HepG2 (cell line): ENCODE results near the gene ZBTB2. TPM values are rescaled to one million over a fixed set of nuclear protein-coding genes. Genes with fewer than 3 reads are reported as not detected.
A peak's percentile ranks its signal among the peaks of the same experiment; 100 is the strongest.

Experiments used
- ATF7 ChIP-seq, 2 experiments: fragments of 450-650 bp in 1 of 2; sonication (generic) in 1 of 2; formaldehyde crosslinking in 1 of 2; IDR thresholded peaks; 2 replicates each; pipeline versions ENCODE4 v1.4.0 to v1.6.1; 2016 to 2020; ENCODE audit warnings: antibody characterized with exemption in 1 of 2, mild to moderate bottlenecking in 1 of 2, missing genetic modification reagents in 1 of 2
- CREBL2 ChIP-seq: sonication (generic); formaldehyde crosslinking; IDR thresholded peaks from 2 replicates; pipeline ENCODE4 v1.8.1; 2023; ENCODE audit warnings: missing genetic modification reagents, mild to moderate bottlenecking, borderline replicate concordance
- HMG20A ChIP-seq: IDR thresholded peaks from 2 replicates; pipeline ENCODE4 v1.6.1; 2016; ENCODE audit warnings: borderline replicate concordance
- HOXA5 ChIP-seq: sonication (generic); formaldehyde crosslinking; IDR thresholded peaks from 2 replicates; pipeline ENCODE4 v1.4.0; 2020; ENCODE audit warnings: missing genetic modification reagents
- KDM6A ChIP-seq: IDR thresholded peaks from 2 replicates; pipeline ENCODE4 v1.6.1; 2016; ENCODE audit warnings: low read depth
- LCORL ChIP-seq, 2 experiments: fragments of 450-650 bp in 1 of 2; sonication (generic) in 1 of 2; formaldehyde crosslinking in 1 of 2; IDR thresholded peaks; 2 replicates each; pipeline versions ENCODE4 v1.5.0 to v1.6.1; 2017 to 2020; ENCODE audit warnings: antibody characterized with exemption in 1 of 2, missing genetic modification reagents in 1 of 2
- MAFK ChIP-seq, 2 experiments: IDR thresholded peaks in 1 of 2; conservative IDR thresholded peaks in 1 of 2; 2 replicates each; pipeline ENCODE4 v1.6.1; 2011; ENCODE audit warnings: improper control_type of control experiment in 2 of 2, low read length in 2 of 2
- MLXIP ChIP-seq: sonication (generic); formaldehyde crosslinking; IDR thresholded peaks from 2 replicates; pipeline ENCODE4 v1.9.0; 2021; ENCODE audit warnings: missing genetic modification reagents, borderline replicate concordance
- TBX2 ChIP-seq: sonication (generic); formaldehyde crosslinking; IDR thresholded peaks from 2 replicates; pipeline ENCODE4 v1.5.0; 2020; ENCODE audit warnings: missing genetic modification reagents, mild to moderate bottlenecking, borderline replicate concordance
- ZNF501 ChIP-seq: sonication (generic); formaldehyde crosslinking; IDR thresholded peaks from 2 replicates; pipeline ENCODE4 v1.5.1; 2020; ENCODE audit warnings: mild to moderate bottlenecking, moderate library complexity, missing genetic modification reagents
- ZNF784 ChIP-seq: sonication (generic); formaldehyde crosslinking; IDR thresholded peaks from 2 replicates; pipeline ENCODE4 v1.5.1; 2020; ENCODE audit warnings: missing genetic modification reagents, mild to moderate bottlenecking, borderline replicate concordance
- ZSCAN31 ChIP-seq: sonication (generic); formaldehyde crosslinking; IDR thresholded peaks from 2 replicates; pipeline ENCODE4 v1.5.0; 2020; ENCODE audit warnings: low read depth, mild to moderate bottlenecking, missing genetic modification reagents
- polyA plus RNA-seq, 8 experiments: library from polyadenylated mRNA; depleted of rRNA in 3 of 8; stranded (reverse) in 7 of 8; unstranded in 1 of 8; fragments of >200 nt; fragmentation: Illumina TruSeq in 4 of 8; extraction: Trizol in 4 of 8; gene quantifications; 2 replicates each; pipeline versions ENCODE4 v1.2.1 to v1.2.3, GENCODE V29; 2011 to 2016; ENCODE audit warnings: low read depth in 4 of 8, missing spikeins in 1 of 8, mixed read lengths in 1 of 8; ENCODE audit not compliant: insufficient read depth in 1 of 8
- total RNA-seq, 5 experiments: library from RNA; depleted of rRNA; stranded (reverse); fragments of >200 nt; fragmentation: Illumina TruSeq; extraction: Trizol; gene quantifications; 2 replicates each; pipeline ENCODE4 v1.2.3, GENCODE V29; 2016; ENCODE audit warnings: low read depth in 1 of 5

Gene ZBTB2
- total and polyA plus RNA-seq, 2 of the 13 experiments (the other 11 are each of a cell fraction or from before 2014, with no cell fraction given) = 15.4 to 22.8 TPM

- no peak for TF ChIP-seq CREBL2 (CRISPR knock-in tag)
- TF ChIP-seq ZNF784 (CRISPR knock-in tag) = peak; percentile 74; the same call in 1 of the 2 replicates
- TF ChIP-seq ATF7 (IDR thresholded peaks at IDR 0.05) = no peak
- peak; percentile 62; the same call in 1 of the 2 replicates for TF ChIP-seq ATF7 (CRISPR knock-in tag; IDR thresholded peaks at IDR 0.05)
- TF ChIP-seq LCORL (IDR thresholded peaks at IDR 0.05) = no peak
- peak; percentile 90 for TF ChIP-seq LCORL (CRISPR knock-in tag; IDR thresholded peaks at IDR 0.05)
- no peak for TF ChIP-seq MLXIP (CRISPR knock-in tag)
- TF ChIP-seq HMG20A (CRISPR knock-in tag) = peak; percentile 12; the same call in 1 of the 2 replicates
- TF ChIP-seq HOXA5 = 0 out of 2 replicates have a peak, but pooled peaks have one; percentile 34
- peak; percentile 42; the same call in 1 of the 2 replicates for TF ChIP-seq ZSCAN31 (CRISPR knock-in tag)
- TF ChIP-seq MAFK (conservative IDR thresholded peaks at IDR 0.05 in 1 of 2, IDR thresholded peaks at IDR 0.05 in 1 of 2; ENCODE audit: low read length in 2 of 2) = no peak
- TF ChIP-seq ZNF501 (CRISPR knock-in tag) = peak; percentile 81
- TF ChIP-seq KDM6A (CRISPR knock-in tag) = no peak
- peak; percentile 60; the same call in 1 of the 2 replicates for TF ChIP-seq TBX2
Measured at GRCh38 chr6:151323791-151324487, 67.4 kb downstream of the ZBTB2 start (continued).
